HG03025 (cell line): ENCODE measurements around the gene ZDHHC21.

ENCODE experiments used
- ATAC-seq: cut with Tn5 transposase; IDR thresholded peaks from one replicate; pipeline ENCODE4 v1.9.1; 2021; ENCODE audit warnings: mild to moderate bottlenecking, moderate library complexity; ENCODE audit not compliant: unreplicated experiment, low FRiP score

ZDHHC21 gene, protein sequence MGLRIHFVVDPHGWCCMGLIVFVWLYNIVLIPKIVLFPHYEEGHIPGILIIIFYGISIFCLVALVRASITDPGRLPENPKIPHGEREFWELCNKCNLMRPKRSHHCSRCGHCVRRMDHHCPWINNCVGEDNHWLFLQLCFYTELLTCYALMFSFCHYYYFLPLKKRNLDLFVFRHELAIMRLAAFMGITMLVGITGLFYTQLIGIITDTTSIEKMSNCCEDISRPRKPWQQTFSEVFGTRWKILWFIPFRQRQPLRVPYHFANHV

DNA sequence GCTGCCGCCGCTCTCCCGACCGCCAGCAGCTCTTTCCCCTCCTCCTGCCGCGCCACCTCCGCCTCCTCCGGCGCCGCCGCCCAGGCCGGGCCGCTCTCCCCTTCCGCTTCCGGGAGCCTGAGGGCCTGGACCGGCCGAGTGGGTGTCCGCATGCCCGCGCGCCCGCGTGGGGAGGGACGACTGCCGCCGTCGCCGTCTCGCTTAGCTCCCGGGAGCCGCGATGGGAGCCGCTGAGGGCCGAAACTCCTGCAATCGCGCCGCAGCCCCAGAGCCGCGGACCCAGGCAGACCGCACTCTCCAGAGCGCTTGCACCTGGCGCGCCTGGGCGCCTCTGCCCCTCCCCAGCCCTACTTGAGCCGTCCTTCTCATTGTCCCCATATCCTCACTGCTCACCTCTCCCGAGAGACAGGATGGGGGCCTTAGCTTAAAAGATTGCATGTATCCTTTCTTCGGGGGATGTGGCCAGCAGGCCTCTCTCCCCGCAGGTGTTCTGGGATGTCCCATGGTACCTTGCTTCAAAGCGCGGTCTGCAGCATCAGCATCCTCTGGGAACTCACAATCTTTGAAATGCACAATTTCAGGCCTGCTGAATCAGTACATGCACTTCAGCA is at the start of gene ZDHHC21:
Gene ZDHHC21, minus strand, starts transcription at position 182 of the 611 bp plus-strand sequence. CDS start 19,092 bp downstream, outside the sequence.
- ATAC-seq: peak; percentile 86

DNA sequence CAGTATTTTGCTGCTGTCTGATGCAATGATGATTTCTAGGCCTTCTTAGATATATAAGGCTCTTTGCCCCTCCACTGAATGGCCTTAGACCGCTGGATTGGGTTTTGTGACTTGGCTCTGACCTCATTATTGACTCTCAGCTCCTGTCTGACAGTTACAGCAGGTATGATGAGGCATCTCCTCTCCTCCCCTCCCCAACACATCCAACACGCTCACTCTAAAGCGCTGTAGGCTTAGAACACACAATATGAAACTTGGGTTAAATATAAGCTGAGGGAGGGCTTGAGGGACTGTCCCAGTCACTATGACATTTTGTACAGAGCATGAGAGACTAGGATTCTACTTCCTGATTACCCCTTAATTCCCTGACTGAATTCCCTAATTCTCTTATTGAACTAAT is 48.1 kb upstream of the ZDHHC21 start:
- ATAC-seq: no peak

DNA sequence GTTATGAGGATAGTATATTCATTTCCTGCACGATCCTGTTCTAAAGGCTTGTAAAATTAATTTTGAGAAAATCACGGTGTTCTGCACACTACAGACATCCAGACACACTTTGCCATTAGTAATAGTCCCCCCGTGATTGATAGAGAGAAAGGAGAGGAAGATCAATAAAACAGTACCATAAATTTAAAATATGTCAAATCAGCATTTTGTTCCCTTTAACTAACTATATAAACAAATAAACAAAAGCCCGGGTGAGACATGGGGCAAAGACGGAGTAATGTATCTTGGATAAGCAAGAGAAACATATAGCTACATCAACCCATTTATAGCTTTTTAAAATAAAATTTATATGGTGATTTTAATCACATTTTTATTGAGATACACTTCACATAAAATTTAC is 39.9 kb upstream of the ZDHHC21 start:
- ATAC-seq: no peak

DNA sequence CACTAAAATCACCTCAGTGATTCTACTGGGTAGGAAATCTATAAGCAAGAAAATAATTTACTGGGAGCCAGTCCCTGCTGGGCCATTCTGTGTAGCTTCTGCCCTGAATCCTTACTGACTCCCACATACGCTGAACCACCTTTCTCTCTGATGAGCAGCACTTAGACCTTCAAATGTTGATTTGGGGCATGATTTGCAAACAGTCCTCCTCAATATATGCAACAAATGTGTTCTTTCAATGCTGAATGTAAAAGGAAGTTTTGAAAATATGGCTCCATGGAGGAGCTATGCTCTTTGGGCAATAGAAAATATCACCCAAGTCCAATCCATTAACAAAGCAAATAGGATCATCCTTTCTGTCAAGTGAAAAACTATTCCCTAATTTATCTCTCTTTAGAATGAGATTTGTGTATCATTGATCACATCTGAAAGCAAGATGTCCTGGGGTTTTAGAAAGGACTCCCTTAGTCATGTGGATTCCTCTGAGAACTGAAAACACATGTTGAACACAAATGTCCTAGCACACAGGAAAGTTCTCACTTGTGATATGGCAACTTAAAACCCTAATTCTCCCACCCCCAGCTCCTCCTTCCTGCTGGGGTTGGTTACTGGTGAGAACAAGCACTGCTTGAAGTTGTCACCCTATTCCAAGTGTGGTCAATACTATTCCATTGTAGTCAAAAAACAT is 38.2 kb upstream of the ZDHHC21 start:
- no peak for ATAC-seq

- ATAC-seq: no peak
These were observed 37.2 kb upstream of the ZDHHC21 start for GRCh38 chr9:14730461-14730898.

- ATAC-seq: no peak
These were observed 30.1 kb upstream of the ZDHHC21 start for GRCh38 chr9:14723301-14723700.

GRCh38 chr9:14722391-14723035 is 29.3 kb upstream of the ZDHHC21 start, which contains the start of gene CER1:
CER1 (minus strand) TSS chr9:14722733; CDS start chr9:14722672, 61 bp downstream.
- ATAC-seq: no peak

DNA sequence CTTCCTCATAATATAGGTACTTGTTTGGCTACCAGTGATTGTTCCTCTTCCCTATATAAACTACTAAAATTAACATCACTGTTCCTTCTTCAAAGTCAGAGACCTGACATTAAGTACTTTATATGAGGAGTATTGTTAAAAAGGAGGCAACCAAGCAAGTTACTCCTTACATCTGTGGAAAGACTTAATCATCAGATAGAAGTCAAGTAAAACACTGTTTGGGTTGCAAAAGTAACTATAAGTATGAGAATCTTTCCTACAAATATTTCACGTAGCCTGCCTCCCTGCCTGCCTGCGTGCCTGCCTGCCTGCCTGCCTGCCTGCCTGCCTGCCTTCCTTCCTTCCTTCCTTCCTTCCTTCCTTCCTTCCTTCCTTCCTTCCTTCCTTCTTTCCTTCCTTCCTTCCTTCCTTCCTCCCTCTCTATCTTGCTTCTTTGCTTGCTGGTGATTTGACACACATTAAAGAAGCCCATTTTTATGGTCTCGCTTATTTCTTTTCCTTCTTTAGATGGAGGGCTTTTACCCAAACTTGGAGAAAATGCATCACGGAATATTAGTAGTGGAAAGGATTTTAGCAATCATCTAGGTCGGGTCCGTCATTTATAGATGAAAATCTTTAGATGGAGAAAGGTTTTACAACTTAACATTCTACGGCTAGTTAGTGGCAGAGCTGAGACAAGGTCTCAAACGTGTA is 26.1 kb upstream of the ZDHHC21 start:
- ATAC-seq: no peak

- no peak for ATAC-seq
These were observed 21.9 kb upstream of the ZDHHC21 start for GRCh38 chr9:14715102-14715501.

DNA sequence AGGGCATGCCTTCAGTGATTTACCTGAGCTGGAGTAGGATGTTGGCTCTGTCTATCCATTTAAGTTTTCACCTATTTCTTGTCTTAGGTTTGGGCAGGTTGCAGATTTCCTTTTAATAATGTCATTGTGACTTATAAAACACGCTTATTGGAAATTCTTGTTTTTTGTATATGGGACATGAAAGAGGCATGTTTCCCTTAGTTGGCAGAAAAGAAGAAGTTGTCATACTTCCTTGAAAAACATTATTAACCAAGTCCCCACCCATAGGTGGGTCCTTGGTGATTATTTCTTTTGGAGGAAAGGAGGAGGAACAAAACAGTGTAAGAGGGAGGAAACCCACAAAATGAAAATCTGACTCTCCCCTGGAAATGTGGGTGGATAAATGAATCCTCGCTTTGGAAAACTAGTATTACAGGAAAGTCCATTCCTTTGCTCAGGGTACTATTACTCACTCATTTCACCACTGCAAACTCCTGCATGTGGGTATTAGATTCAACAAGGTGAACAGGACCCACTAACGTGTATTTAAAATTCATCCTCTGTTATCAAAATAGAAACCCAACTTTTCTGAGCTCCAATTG is 20.0 kb upstream of the ZDHHC21 start:
- ATAC-seq: no peak

DNA sequence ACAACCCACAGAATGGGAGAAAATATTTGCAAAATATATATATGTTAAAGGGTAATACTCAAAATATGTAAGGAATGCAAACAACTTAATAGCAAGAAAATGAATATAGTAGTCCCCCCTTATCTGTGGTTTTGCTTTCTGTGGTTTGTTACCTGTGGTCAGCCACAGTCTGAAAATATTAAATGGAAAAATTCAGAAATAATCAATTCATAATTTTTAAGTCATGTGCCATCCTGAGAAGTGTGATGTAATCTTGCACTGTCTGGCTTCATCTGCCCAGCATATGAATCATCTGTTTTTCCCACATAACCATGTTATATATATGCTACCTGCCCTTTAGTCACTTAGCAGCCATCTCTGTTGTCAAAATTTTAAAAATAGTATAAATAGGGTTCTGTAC is 17.6 kb upstream of the ZDHHC21 start:
- no peak for ATAC-seq

GRCh38 chr9:14706530-14707140 is 13.4 kb upstream of the ZDHHC21 start:
- peak; percentile 71 for ATAC-seq

GRCh38 chr9:14705079-14705478 is 11.8 kb upstream of the ZDHHC21 start:
- no peak for ATAC-seq

GRCh38 chr9:14704281-14704680 is 11.0 kb upstream of the ZDHHC21 start:
- no peak for ATAC-seq

- no peak for ATAC-seq
These were observed 9.0 kb upstream of the ZDHHC21 start for GRCh38 chr9:14702200-14702720.

DNA sequence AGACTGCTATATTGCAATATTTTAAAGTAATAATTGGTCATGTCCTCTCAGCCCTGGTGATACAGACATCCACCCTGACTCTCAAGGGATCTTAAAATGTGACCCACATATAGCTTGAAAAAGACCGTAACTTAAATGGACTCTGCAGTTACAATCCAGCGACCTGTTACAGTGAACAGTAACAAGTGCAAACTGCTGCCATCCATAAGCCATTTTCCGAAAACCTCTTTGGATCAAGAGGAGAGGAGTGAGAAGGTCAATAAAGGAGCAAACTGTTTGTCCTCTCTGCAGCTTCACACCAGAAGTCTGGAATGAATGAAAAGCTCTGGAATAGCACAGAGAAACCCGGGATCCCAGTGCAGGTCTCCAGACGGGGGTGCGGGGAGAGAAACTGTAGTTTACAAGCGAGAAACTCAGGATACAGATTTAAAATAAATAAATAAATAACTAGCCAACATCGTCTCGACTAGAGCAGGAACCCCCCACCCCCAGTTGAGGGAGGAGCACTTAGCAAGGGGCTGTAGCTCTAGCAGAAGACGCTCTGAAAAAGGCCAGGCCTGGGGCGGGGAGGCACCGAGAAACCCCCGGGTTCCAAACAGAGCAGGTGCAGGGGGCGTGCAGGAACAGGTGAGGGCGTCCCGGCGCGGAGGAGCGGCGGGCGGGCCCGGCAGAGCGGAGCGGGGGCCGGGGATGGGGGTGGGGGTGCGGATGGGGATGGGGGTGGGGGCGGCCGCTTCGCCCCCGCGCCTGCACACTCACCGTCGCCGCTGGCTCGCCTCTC is 572 bp downstream of the ZDHHC21 start:
- peak; percentile 36 for ATAC-seq

DNA sequence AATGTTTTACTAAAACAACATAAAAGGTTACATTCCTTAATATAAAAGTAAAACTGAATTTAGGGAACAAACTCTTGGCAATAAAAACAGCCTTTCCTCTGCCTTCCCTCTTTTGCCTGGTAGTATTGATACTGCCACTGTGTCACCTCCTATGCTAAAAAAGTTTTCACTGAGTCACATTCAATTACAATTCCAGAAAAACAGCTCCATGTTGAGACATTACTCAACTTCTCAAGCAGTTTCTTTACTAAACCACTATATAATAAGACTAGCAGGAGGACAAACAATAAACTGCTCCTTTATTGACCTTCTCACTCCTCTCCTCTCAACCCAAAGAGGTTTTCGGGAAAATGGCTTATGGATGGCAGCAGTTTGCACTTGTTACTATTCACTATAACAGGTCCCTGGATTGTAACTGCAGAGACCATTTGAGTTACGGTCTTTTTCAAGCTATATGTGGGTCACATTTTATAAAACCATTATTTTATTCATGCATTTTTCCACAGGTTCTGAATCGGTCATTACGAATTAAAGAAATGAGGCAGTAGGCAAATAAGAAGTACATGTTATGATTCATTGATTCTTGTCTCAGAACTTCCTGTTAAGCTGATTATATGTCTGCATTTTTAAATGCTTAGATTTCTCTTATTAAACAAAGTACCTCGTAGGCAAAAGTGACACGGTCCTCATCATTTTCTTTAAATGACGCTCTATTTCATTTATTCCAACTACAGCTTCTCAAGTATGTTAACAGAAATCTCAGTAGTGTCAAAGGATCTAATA is 2.1 kb downstream of the ZDHHC21 start:
- no peak for ATAC-seq
